Endothelial cell of hepatic sinusoid (primary cell): ENCODE results near the gene CNN2.

ENCODE experiments used
- in situ Hi-C: cut with HindIII; loops from 2 replicates; pipeline ENCODE4 v1.10.0; 2017; ENCODE audit warnings: low sequenced_read_pairs

Gene CNN2

DNA sequence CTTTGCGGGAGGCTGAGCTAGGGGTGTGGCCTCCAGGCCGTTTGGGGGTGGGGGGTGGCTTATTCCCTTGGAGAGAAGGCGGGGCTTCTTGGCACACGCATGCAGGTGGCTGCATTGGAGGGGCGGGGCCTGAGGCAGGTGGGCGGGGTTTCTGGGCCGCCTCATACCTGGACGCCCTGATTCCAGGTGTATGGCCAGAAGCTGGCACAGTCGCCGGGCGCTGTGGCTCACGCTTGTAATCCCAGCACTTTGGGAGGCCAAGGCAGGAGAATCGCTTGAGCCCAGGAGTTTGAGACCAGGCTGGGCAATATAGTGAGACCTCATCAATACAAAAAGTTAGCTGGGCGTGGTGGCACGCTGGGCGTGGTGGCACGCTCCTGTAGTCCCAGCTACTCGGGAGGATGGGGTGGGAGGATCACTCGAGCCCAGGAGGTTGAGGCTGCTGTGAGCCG, 21.3 kb downstream of the CNN2 start:
- in situ Hi-C loops, result no loop called here

DNA sequence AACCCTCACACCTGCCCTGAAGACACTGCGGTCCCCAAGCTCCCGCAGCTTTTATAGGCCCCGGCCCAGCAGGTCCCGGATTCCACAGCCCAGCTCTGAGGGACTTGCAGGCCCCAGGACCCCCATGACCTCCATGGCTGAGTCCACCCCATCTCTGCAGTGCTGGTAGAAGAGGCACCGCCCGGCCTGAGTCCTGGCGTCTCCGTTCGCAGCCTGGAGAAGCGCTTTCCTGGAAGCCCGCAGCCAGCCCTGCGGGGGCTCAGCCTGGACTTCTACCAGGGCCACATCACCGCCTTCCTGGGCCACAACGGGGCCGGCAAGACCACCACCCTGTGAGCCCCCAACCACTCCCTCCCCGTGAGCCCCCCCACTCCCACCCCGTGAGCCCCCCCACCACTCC, 22.7 kb downstream of the CNN2 start:
- in situ Hi-C loops, result no loop called here

DNA sequence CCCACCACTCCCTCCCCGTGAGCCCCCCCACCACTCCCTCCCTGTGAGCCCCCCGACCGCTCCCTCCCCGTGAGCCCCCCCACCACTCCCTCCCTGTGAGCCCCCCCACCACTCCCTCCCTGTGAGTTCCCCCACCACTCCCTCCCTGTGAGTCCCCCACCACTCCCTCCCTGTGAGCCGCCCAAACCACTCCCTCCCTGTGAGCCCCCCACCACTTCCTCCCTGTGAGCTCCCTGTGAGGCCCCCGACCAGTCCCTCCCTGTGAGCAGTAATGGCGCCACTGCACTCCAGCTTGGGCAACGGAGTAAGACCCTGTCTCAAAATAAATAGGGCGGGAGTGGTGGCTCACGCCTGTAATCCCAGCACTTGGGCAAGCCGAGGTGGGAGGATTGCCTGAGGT, 23.4 kb downstream of the CNN2 start:
- in situ Hi-C loops, result no loop called here

DNA sequence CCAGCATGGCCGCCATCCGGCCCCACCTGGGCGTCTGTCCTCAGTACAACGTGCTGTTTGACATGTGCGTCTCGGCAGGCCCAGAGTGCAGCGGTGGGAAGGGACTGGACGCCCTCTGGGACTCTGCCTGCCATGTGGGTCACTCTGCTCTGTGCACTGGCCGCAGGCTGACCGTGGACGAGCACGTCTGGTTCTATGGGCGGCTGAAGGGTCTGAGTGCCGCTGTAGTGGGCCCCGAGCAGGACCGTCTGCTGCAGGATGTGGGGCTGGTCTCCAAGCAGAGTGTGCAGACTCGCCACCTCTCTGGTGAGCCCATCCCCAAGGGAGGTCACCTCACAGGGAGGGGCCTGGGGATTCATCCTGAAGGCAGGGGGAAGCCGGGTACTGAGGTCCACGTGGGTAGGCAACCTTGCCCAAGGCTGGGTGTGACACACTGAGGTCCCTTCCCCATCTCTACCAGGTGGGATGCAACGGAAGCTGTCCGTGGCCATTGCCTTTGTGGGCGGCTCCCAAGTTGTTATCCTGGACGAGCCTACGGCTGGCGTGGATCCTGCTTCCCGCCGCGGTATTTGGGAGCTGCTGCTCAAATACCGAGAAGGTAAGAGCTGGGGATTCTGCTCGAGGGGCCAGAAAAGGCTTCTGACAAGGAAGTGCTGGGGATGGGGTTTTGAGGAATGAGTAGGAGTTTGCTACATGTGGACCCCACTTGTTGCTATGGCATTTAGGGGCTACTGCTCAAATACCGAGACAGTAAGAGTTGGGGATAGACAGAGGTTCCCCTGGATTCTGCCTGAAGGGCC, 24.8 kb downstream of the CNN2 start:
- in situ Hi-C loops, result no loop called here

DNA sequence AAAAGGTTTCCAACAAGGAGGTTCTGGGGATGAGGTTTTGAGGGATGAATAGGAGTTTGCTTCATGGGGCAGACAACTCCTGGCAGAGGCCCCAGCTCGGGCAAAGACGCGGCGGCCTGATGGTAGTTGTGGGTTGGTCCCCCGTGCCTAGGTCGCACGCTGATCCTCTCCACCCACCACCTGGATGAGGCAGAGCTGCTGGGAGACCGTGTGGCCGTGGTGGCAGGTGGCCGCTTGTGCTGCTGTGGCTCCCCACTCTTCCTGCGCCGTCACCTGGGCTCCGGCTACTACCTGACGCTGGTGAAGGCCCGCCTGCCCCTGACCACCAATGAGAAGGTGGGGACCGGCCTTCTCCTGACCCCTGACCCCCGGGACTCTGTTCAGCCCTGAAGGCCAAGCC, 25.4 kb downstream of the CNN2 start:
- in situ Hi-C loops, result no loop called here

DNA sequence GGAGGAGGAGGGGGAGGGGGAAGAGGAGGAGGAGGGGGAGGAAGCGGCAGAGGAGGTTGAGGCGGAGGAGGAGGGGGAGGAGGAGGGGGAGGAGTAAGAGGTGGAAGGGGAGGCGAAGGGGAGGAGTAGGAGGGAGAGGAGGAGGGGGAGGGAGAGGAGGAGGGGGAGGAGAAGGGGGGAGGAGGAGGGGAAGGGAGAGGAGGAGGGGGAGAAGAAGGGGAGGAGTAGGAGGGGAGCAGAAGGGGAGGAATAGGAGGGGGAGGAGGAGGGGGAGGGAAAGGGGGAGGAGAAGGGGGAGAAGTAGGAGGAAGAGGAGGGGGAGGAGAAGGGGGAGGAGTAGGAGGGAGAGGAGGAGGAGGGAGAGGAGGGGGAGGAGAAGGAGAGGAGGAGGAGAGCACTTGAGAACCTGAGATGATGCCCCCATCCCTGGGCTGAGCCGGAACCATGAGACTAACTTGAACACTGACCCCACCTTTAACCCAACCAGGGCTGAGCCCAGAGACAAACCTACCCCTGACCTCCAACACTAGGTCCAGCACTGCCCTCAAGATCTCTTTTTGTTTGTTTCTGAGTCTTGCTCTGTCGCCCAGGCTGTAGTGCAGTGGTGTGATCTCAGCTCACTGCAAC, 26.1 kb downstream of the CNN2 start:
- in situ Hi-C loops, result no loop called here

DNA sequence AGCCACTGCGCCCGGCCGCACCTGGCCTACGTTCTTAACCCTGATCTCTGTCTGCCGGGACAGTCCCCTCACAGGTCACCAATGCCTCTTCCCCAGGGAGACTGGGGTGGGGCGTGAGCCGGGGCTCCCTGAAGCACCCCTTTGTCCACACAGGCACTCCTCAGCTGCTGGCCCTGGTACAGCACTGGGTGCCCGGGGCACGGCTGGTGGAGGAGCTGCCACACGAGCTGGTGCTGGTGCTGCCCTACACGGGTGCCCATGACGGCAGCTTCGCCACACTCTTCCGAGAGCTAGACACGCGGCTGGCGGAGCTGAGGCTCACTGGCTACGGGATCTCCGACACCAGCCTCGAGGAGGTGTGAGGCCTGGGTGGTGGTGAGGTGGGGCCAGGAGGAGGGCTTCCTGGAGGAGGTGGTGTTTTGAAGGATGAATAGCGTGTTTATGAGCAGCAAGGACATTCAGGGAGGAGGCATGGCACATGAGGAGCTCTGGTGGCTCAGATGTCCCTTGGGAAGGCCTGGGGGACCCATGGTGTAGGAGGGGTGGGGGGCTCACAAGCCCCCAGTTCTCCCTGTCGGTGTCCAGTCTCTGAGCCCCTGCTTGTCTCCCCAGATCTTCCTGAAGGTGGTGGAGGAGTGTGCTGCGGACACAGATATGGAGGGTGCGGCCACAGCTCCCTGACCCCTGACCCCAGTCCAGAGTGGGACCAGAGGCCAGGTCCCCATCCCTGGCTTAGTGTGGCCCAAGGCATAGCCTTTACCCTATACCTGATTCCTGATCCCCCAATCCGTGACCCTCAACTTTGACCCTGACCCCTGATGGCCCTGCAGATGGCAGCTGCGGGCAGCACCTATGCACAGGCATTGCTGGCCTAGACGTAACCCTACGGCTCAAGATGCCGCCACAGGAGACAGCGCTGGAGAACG, 27.0 kb downstream of the CNN2 start:
- in situ Hi-C loops, result no loop called here

DNA sequence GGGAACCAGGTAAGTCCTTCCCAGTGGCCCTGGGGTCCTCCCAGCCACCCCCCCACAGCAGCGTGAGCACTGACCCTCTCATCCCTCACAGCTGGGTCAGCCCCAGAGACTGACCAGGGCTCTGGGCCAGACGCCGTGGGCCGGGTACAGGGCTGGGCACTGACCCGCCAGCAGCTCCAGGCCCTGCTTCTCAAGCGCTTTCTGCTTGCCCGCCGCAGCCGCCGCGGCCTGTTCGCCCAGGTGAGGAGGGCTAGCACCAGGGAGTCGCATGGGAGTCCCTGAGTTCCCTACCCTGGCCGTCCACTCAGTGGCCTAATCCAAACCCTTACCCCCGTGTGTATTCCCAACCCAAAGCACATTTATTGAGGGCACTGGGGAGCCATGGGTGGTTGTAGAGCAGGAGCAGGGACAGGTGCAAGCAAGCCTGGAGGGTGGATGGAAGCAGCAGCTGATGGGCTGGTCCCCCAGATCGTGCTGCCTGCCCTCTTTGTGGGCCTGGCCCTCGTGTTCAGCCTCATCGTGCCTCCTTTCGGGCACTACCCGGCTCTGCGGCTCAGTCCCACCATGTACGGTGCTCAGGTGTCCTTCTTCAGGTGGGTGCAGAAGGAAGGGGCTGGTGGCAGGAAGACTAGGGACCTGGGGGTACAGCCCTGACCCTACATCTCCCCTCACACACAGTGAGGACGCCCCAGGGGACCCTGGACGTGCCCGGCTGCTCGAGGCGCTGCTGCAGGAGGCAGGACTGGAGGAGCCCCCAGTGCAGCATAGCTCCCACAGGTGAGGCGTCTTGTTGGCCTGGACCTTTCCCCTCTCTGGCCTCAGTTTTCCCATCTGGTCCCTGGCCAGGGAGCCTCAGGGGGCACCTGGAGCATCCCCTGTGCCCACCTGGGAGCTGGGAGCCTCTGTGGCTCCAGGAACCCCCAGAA, 28.0 kb downstream of the CNN2 start:
- in situ Hi-C loops, result no loop called here

DNA sequence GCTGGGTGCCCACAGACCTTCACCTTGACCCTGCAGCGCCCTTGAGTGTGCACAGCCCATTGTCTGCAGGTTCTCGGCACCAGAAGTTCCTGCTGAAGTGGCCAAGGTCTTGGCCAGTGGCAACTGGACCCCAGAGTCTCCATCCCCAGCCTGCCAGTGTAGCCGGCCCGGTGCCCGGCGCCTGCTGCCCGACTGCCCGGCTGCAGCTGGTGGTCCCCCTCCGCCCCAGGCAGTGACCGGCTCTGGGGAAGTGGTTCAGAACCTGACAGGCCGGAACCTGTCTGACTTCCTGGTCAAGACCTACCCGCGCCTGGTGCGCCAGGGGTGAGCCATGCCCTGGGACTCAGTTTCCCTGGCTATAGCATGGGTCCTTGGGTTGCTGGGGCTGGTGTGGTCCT, 28.6 kb downstream of the CNN2 start:
- in situ Hi-C loops, result no loop called here

DNA sequence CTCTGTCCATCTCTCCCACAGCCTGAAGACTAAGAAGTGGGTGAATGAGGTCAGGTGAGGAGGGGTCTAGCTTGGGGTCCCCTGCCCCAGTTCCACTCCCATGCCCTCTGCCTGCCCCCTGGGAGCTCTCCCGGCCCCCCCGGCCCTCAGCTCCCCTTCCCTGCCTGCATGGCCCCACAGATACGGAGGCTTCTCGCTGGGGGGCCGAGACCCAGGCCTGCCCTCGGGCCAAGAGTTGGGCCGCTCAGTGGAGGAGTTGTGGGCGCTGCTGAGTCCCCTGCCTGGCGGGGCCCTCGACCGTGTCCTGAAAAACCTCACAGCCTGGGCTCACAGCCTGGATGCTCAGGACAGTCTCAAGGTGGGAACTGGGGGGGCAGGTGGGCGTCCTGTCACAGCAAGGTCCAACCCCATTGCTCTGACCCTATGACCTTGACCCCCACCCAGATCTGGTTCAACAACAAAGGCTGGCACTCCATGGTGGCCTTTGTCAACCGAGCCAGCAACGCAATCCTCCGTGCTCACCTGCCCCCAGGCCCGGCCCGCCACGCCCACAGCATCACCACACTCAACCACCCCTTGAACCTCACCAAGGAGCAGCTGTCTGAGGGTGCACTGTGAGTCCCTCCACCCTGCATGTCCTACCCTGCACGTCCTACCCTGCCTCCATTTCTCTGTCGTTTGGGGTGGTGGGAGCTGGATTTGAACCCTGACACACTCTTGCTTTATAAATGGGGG, 29.6 kb downstream of the CNN2 start:
- in situ Hi-C loops, result no loop called here

DNA sequence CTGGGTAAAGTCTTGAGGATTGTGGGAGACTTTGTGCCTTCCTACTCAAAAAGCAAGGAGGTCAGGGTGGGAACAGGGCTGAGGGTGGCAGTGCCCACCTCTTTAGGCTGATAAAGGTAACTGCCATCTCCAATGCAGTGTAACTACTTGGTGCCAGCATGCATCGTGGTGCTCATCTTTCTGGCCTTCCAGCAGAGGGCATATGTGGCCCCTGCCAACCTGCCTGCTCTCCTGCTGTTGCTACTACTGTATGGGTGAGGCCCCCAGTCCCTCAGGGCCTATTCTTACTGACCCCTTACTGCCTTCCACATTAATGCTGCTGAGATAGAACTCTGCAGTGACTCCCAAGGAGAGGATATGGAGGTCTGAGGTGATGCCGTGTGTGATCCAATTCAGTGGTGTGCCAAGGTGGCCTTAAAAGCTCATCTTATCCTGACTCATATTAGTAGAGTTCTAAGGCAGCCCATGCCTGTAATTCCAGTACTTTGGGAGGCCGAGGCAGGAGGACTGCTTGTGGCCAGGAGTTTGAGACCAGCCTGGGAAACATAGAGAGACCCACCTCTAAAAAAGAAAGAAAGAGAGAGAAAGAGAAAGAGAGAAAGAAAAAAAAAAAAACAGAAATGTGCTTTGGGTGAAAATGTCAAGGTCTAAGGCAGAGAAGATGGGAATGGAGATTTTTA, 30.9 kb downstream of the CNN2 start:
- in situ Hi-C loops, result no loop called here

DNA sequence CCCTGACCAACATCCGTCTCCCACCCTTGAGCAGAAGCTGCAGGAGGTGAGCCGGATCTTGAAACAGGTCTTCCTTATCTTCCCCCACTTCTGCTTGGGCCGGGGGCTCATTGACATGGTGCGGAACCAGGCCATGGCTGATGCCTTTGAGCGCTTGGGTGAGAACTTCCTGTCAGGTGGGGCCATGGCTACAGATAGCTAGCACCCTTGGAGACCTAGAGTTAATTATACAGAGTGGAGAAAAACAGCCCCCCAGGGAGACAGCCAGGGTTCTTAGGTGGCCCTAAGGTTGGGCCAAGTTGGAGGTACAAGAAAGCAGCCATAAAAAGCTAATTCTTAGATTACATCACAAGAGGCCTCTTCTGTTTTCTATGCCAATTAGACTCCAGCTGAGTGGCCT, 31.7 kb downstream of the CNN2 start:
- in situ Hi-C loops, result no loop called here

DNA sequence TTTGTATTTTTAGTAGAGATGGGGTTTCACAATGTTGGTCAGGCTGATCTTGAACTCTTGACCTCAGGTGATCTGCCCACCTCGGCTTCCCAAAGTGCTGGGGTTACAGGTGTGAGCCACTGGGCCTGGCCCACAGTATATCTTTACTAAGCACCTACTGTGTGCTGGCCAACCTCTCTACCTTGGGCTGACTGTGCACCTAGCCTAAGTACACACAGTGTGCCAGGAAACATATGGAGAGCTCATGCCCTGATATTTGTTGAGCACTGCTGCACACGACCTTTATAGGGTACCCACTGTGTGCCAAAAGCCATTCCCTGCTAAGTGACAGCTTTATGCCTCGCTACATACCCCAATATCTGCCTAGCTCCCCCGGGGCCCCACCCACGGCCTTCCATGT, 34.3 kb downstream of the CNN2 start:
- in situ Hi-C loops, result no loop called here

DNA sequence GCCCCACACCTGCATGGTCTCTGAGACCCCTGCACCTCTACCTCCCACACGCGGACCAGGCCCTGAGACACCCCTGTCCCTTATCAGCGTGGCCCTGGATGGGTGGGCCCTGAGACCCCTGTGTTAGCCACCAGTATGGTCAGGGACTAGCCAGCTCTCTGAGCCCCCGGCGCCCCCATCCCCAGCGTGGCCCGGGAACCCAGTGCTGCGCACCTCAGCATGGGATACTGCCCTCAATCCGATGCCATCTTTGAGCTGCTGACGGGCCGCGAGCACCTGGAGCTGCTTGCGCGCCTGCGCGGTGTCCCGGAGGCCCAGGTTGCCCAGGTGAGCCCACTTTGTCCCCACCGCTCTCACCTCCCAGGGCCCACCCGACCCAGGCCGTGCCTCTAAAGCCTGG, 35.6 kb downstream of the CNN2 start:
- in situ Hi-C loops, result no loop called here

DNA sequence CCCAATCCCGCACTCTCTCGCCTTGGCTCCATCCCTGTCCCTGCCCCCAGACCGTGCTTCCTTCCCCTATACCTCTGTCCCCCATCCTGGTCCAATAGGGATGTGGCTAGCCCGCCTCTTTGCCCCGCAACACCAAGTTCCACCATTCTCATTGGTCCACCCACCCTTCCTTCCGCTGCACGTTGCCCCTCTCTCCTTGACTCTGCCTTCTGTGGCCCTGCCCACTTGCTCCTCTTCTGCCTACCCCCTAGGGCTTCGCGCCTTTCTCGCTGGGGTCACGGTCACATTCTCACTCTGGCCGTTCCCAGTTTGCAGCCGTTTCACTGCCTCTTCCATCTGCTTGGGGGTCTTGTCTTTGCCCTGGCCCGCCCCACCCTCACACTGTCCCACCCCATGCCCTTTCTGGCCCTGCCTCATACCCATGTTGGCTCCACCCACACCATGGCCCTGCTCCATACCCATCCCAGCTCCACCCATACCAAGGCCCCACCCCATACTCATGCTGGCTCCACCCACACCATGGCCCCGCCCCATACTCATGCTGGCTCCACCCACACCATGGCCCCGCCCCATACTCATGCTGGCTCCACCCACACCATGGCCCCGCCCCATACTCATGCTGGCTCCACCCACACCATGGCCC, 36.1 kb downstream of the CNN2 start:
- in situ Hi-C loops, result no loop called here

DNA sequence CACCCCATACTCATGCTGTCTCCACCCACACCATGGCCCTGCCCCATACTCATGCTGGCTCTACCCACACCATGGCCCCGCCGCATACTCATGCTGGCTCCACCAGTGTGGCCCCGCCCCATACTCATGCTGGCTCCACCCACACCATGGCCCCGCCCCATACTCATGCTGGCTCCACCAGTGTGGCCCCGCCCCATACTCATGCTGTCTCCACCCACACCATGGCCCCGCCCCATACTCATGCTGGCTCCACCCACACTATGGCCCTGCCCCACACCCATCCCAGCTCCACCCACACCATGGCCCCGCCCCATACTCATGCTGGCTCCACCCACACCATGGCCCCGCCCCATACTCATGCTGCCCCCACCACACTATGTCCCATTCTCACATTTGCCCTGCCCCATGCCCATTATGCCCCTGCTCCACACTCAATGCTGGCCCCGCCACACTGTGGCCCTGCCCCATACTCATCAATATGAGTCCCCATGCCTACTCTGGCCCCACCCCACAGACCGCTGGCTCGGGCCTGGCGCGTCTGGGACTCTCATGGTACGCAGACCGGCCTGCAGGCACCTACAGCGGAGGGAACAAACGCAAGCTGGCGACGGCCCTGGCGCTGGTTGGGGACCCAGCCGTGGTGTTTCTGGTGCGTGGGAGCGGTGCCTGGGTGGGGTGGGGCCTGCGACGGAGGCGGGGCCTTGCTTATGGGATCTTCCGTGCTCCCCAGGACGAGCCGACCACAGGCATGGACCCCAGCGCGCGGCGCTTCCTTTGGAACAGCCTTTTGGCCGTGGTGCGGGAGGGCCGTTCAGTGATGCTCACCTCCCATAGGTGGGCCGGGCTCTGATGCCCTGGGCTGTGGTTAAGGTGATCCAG, 36.9 kb downstream of the CNN2 start:
- in situ Hi-C loops, result no loop called here

DNA sequence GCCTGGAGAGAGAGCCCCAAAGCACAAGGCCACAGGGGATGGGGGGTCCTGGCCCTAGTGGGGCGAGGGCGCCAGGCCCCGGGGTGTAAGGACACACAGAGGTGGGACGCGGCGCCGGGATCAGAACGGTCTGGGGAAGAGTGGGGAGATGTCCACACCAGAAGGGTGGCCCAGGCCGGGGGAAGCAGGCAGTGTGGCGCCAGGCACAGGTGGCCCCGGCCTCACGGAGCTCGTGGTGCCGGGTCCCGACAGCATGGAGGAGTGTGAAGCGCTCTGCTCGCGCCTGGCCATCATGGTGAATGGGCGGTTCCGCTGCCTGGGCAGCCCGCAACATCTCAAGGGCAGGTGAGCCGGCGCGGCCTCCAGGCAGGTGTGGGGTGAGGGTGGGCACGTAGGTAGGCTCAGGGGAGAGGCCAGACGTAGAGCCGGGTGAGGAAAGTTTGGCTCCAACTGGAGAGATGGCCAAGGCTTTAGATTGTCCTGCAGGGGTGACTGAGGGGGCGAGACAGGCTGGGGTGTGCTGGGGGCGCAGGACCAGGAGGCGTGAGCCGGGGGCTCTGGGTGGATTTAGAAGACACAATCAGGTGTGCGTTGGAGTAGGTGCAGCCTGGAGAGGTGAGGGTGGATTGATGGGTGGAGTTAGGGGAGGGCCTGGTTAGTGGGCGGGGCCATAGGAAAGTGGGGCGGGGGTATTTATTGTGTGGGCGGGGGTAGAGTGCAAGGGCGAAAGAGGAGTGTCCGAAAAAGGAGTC, 37.7 kb downstream of the CNN2 start:
- in situ Hi-C loops, result no loop called here
